Measurements from ENCODE around the gene APBB1IP. TPM values are rescaled to one million over a fixed set of nuclear protein-coding genes. Genes with fewer than 3 reads are reported as not detected.

The APBB1IP gene
- total RNA-seq, 4 donors from 2014 or later, result 0.34 to 3.0 (median 2.3) TPM

DNA sequence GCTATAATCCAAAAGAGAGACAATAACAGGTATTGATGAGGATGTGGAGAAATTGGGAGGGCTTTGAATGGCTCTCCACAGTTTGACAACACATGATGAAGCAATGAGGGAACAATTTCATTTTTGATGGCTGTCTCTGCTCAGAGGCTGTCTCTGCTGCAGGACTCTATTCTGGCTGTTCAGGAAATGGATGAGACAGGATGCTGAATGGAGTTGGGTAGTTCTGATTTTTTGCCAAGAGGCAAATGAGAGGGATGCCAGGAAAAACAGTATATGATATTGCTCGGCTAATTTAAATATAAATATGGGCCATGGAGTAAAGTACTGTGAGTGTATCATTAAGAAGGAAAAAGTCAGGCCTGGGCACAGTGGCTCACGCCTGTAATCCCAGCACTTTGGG is 16.8 kb downstream of the APBB1IP start:
- intact Hi-C loops (cut with DNase I; ENCODE audit: low total_unique reads), result no loop called here
- TF ChIP-seq, protein P1, sequence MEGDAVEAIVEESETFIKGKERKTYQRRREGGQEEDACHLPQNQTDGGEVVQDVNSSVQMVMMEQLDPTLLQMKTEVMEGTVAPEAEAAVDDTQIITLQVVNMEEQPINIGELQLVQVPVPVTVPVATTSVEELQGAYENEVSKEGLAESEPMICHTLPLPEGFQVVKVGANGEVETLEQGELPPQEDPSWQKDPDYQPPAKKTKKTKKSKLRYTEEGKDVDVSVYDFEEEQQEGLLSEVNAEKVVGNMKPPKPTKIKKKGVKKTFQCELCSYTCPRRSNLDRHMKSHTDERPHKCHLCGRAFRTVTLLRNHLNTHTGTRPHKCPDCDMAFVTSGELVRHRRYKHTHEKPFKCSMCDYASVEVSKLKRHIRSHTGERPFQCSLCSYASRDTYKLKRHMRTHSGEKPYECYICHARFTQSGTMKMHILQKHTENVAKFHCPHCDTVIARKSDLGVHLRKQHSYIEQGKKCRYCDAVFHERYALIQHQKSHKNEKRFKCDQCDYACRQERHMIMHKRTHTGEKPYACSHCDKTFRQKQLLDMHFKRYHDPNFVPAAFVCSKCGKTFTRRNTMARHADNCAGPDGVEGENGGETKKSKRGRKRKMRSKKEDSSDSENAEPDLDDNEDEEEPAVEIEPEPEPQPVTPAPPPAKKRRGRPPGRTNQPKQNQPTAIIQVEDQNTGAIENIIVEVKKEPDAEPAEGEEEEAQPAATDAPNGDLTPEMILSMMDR (IDR thresholded peaks at IDR 0.05), result no peak
- no peak for TF ChIP-seq POLR2A (IDR thresholded peaks at IDR 0.05)
- 76 to 85% methylated on average over 2 of the region's 2 CpGs for WGBS, 2 donors

DNA sequence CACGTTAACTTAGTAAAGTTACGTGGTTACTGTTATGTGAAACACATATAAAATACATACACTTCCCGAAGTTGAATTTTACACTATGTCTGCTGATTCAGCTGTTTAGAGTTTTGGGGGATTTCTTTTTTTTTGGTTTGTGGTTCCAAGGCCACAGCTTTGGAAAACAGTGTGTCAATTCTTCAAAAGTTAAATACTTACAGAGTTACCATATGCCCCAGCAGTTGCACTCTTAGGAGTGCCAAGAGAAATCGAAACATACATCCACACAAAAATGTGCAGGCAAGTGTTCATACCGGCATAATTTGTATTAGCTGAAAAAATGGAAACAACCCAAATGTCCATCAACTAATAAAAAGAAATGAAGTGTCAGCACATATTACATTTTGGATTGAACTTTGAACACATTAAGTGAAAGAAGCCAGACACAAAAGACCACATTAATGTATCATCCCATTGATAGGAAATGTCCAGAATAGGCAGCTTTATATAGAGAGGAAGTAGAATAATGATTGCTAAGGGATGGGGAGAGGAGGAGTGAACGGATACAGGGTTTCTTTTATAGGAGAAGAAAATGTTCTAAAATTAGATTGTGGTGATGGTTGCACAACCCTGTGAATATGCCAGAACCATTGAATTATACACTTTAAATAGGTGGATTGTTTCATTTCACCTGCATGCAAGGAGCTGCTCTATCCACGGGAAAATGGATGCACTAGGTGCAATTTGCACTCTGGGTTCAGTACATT is 17.6 kb downstream of the APBB1IP start:
- TF ChIP-seq, protein P1 (IDR thresholded peaks at IDR 0.05), result no peak
- TF ChIP-seq POLR2A (IDR thresholded peaks at IDR 0.05), result no peak
- 71 to 77% methylated on average over 7 of the region's 7 CpGs for WGBS, 2 donors
- no peak overlapping the region for H3K4me3 ChIP-seq (ENCODE audit: low read depth, poor library complexity, severe bottlenecking)
- DNase-seq (ENCODE audit: low spot score in 2 of 2), result no peak
- intact Hi-C loops (cut with DNase I; ENCODE audit: low total_unique reads), result no loop called here

More for the DNA sequence above, 16.8 kb downstream of the APBB1IP start:
- DNase-seq (ENCODE audit: low spot score in 2 of 2), result no peak
- H3K4me3 ChIP-seq (ENCODE audit: low read depth, poor library complexity, severe bottlenecking), result no peak overlapping the region

GRCh38 chr10:26457088-26457487 is 18.9 kb downstream of the APBB1IP start:
- H3K4me3 ChIP-seq (ENCODE audit: low read depth, poor library complexity, severe bottlenecking), result no peak overlapping the region
- DNase-seq (ENCODE audit: low spot score in 2 of 2), result no peak
- no peak for TF ChIP-seq POLR2A (IDR thresholded peaks at IDR 0.05)
- TF ChIP-seq, protein P1 (IDR thresholded peaks at IDR 0.05), result no peak
- intact Hi-C loops (cut with DNase I; ENCODE audit: low total_unique reads), result no loop called here
- WGBS, 2 donors, result 86 to 88% methylated on average over 5 of the region's 5 CpGs

DNA sequence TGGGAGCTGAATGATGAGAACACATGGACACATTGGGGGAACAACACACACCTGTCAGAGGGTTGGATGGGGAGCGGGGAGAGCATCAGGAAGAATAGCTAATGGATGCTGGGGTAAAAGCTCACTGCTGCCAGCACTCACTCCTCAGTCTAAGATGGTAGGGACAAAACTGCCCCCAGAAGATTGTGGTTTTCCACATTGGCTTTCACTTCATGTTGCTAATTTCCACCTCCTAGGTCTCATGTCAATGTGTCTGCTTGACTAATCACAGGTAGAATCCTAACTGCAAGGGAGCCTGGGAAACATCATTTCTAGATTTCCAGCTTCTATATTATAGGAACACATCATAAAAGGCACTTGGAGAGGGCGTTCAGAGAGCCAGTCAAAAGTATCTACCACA is 22.6 kb downstream of the APBB1IP start:
- no peak for DNase-seq (ENCODE audit: low spot score in 2 of 2)
- TF ChIP-seq, protein P1 (IDR thresholded peaks at IDR 0.05), result no peak
- TF ChIP-seq POLR2A (IDR thresholded peaks at IDR 0.05), result no peak
- WGBS, 2 donors, result 82 to 90% methylated on average over 2 of the region's 2 CpGs
- no peak overlapping the region for H3K4me3 ChIP-seq (ENCODE audit: low read depth, poor library complexity, severe bottlenecking)
- intact Hi-C loops (cut with DNase I; ENCODE audit: low total_unique reads), result no loop called here

DNA sequence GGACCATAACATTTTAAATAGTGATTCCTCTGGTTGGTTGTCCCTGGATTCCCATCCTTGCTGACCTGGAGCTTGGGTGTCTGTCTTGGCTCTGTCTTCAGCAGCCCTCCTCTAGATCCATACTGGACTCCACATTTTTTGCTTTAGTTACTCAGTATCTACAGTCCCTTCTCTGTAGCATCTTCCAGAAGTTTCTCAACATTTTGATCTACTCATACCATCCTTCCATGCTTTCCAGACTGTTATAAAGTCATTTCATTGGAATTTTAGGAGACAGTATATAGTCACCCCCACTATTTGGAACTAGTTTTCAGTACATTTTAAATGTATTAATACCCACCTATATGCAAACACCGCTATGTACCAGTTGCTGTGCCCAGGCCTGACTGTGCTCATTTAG is 25.8 kb downstream of the APBB1IP start:
- TF ChIP-seq, protein P1 (IDR thresholded peaks at IDR 0.05), result no peak
- TF ChIP-seq POLR2A (IDR thresholded peaks at IDR 0.05), result no peak
- DNase-seq (ENCODE audit: low spot score in 2 of 2), result no peak
- H3K4me3 ChIP-seq (ENCODE audit: low read depth, poor library complexity, severe bottlenecking), result no peak overlapping the region
- 96 to 97% methylated on average over 1 of the region's 1 CpG for WGBS, 2 donors
- intact Hi-C loops (cut with DNase I; ENCODE audit: low total_unique reads), result no loop called here

All from lower leg skin (tissue), 4 donors.